ENCODE data around the gene FKBP8. TPM values are rescaled to one million over a fixed set of nuclear protein-coding genes. Genes with fewer than 3 reads are reported as not detected.

FKBP8 gene
- total RNA-seq, 1 donor from 2014 or later, result 246 TPM

DNA sequence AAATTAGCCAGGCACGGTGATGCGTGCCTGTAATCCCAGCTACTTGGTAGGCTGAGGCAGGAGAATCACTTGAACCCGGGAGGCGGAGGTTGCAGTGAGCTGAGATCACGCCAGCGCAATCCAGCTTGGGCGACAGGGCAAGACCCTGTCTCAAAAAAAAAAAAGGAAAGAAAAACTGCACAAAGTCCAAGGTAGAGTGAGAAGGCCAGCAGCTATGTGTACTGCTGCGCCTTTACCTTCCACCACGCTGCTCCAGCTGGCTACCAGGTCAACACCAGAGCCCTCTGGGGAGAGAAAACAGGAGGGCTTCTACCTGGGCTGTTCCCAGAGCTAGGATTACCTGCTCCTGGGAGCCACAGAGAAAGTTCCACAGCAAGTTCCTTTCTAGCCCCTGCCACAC lies 24.7 kb downstream of the FKBP8 start:
- no peaks in the 10 kb centered on the region for H3K9me3 ChIP-seq (ENCODE audit: insufficient read depth, low read depth, low read length)
- Mint-ChIP-seq H3K27me3 (ENCODE audit: low read depth, unreplicated experiment) (no peaks in the 10 kb centered on the region), H3K27ac (ENCODE audit: unreplicated experiment) (no peak overlapping the region), H3K9me3 (ENCODE audit: unreplicated experiment) (no peaks in the 10 kb centered on the region), H3K4me3 (ENCODE audit: unreplicated experiment) (no peak overlapping the region), H3K36me3 (ENCODE audit: low read depth, unreplicated experiment) (peaks cover 2% of the 10 kb centered on the region), H3K4me1 (ENCODE audit: low read depth, unreplicated experiment) (peaks cover 18% of the 10 kb centered on the region)
- peaks cover 79% of the 10 kb centered on the region for H3K79me2 ChIP-seq (ENCODE audit: insufficient read depth, low read length)
- H3K27ac ChIP-seq (ENCODE audit: low read depth, low read length), result no peak overlapping the region
- no peak overlapping the region for H2AFZ ChIP-seq (ENCODE audit: low read depth, low read length)
- TF ChIP-seq EZH2 (IDR thresholded peaks at IDR 0.05; ENCODE audit: insufficient read depth, low read length), result no peak
- TF ChIP-seq, protein P1, sequence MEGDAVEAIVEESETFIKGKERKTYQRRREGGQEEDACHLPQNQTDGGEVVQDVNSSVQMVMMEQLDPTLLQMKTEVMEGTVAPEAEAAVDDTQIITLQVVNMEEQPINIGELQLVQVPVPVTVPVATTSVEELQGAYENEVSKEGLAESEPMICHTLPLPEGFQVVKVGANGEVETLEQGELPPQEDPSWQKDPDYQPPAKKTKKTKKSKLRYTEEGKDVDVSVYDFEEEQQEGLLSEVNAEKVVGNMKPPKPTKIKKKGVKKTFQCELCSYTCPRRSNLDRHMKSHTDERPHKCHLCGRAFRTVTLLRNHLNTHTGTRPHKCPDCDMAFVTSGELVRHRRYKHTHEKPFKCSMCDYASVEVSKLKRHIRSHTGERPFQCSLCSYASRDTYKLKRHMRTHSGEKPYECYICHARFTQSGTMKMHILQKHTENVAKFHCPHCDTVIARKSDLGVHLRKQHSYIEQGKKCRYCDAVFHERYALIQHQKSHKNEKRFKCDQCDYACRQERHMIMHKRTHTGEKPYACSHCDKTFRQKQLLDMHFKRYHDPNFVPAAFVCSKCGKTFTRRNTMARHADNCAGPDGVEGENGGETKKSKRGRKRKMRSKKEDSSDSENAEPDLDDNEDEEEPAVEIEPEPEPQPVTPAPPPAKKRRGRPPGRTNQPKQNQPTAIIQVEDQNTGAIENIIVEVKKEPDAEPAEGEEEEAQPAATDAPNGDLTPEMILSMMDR (IDR thresholded peaks at IDR 0.05; ENCODE audit: insufficient read depth, low read depth, low read length), result no peak
- H4K20me1 ChIP-seq (ENCODE audit: insufficient read depth, low read length), result peaks cover 68% of the 10 kb centered on the region
- no peak overlapping the region for H3K9ac ChIP-seq (ENCODE audit: low read length)
- H3K4me3 ChIP-seq (ENCODE audit: insufficient read depth, low read depth, low read length), result no peak overlapping the region
- FAIRE-seq (no peak), DNase-seq (ENCODE audit: low read depth) (no peak)
- H3K4me2 ChIP-seq (ENCODE audit: low read length), result no peak overlapping the region
- no peaks in the 10 kb centered on the region for H3K36me3 ChIP-seq (ENCODE audit: insufficient read depth, low read length)
- peaks cover 26% of the 10 kb centered on the region for H3K4me1 ChIP-seq (ENCODE audit: insufficient read depth, low read length)
- H3K27me3 ChIP-seq (ENCODE audit: insufficient read depth, low read length), result no peaks in the 10 kb centered on the region

DNA sequence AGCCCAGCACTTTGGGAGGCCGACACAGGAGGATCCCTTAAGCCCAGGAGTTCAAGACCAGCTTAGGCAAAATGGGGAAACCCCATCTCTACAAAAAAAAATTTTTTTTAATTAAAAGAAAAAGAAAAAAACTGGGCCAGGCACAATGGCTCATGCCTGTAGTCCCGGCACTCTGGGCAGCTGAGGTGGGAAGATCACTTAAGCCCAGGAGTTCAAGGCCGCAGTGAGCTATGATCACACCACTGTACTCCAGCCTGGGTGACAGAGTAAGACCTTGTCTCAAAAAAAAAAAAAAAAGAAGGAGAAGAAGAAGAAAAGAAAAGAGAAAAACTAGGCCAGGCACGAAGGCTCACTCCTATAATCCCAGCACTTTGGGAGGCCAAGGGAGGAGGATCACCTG lies 25.8 kb downstream of the FKBP8 start:
- Mint-ChIP-seq H3K27me3 (ENCODE audit: low read depth, unreplicated experiment) (no peaks in the 10 kb centered on the region), H3K27ac (ENCODE audit: unreplicated experiment) (no peak overlapping the region), H3K4me3 (ENCODE audit: unreplicated experiment) (no peak overlapping the region), H3K4me1 (ENCODE audit: low read depth, unreplicated experiment) (peaks cover 21% of the 10 kb centered on the region), H3K9me3 (ENCODE audit: unreplicated experiment) (no peaks in the 10 kb centered on the region), H3K36me3 (ENCODE audit: low read depth, unreplicated experiment) (peaks cover 3% of the 10 kb centered on the region)
- no peak overlapping the region for H3K4me2 ChIP-seq (ENCODE audit: low read length)
- H2AFZ ChIP-seq (ENCODE audit: low read depth, low read length), result no peak overlapping the region
- H3K9me3 ChIP-seq (ENCODE audit: insufficient read depth, low read depth, low read length), result no peaks in the 10 kb centered on the region
- no peak for FAIRE-seq
- no peak overlapping the region for H3K9ac ChIP-seq (ENCODE audit: low read length)
- no peak for TF ChIP-seq EZH2 (IDR thresholded peaks at IDR 0.05; ENCODE audit: insufficient read depth, low read length)
- TF ChIP-seq, protein P1 (IDR thresholded peaks at IDR 0.05; ENCODE audit: insufficient read depth, low read depth, low read length), result no peak
- peaks cover 88% of the 10 kb centered on the region for H3K79me2 ChIP-seq (ENCODE audit: insufficient read depth, low read length)
- no peak overlapping the region for H3K27ac ChIP-seq (ENCODE audit: low read depth, low read length)
- H4K20me1 ChIP-seq (ENCODE audit: insufficient read depth, low read length), result peaks cover 79% of the 10 kb centered on the region
- no peak overlapping the region for H3K4me3 ChIP-seq (ENCODE audit: insufficient read depth, low read depth, low read length)
- peaks cover 26% of the 10 kb centered on the region for H3K4me1 ChIP-seq (ENCODE audit: insufficient read depth, low read length)
- no peaks in the 10 kb centered on the region for H3K36me3 ChIP-seq (ENCODE audit: insufficient read depth, low read length)
- DNase-seq (ENCODE audit: low read depth), result no peak
- no peaks in the 10 kb centered on the region for H3K27me3 ChIP-seq (ENCODE audit: insufficient read depth, low read length)

DNA sequence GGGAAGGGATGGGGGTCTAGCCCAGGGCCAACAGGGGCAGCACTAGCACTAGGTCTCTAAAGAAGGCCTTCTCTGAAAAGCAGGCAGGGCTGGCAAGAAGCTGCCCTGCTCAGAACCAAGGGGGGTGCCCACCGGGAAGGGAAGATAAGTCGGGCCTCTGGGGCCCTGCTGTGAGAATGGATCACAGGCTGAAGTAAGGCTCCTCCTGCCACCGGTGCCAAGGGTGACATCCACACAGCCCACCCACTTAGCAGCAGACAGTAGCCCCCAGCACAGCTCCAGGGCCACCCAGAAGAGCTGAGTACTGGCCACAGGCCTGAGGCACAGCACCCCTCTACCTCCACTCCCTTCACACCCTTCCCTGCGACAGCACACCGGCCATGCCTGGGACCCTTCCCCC lies 27.4 kb downstream of the FKBP8 start:
- H3K79me2 ChIP-seq (ENCODE audit: insufficient read depth, low read length), result peaks cover 92% of the 10 kb centered on the region
- peaks cover 3% of the 10 kb centered on the region for H3K36me3 Mint-ChIP-seq (ENCODE audit: low read depth, unreplicated experiment)
- no peak for TF ChIP-seq EZH2 (IDR thresholded peaks at IDR 0.05; ENCODE audit: insufficient read depth, low read length)
- TF ChIP-seq, protein P1 (IDR thresholded peaks at IDR 0.05; ENCODE audit: insufficient read depth, low read depth, low read length), result no peak
- H3K27ac ChIP-seq (ENCODE audit: low read depth, low read length), result no peak overlapping the region
- H3K4me1 ChIP-seq (ENCODE audit: insufficient read depth, low read length), result peaks cover 26% of the 10 kb centered on the region
- H3K36me3 ChIP-seq (ENCODE audit: insufficient read depth, low read length), result no peaks in the 10 kb centered on the region
- no peaks in the 10 kb centered on the region for H3K9me3 ChIP-seq (ENCODE audit: insufficient read depth, low read depth, low read length)
- no peak overlapping the region for H3K4me3 ChIP-seq (ENCODE audit: insufficient read depth, low read depth, low read length)
- no peak overlapping the region for H3K9ac ChIP-seq (ENCODE audit: low read length)
- FAIRE-seq (no peak), DNase-seq (ENCODE audit: low read depth) (no peak)
- H4K20me1 ChIP-seq (ENCODE audit: insufficient read depth, low read length), result peaks cover 91% of the 10 kb centered on the region
- no peak overlapping the region for H3K4me3 Mint-ChIP-seq (ENCODE audit: unreplicated experiment)
- no peak overlapping the region for H3K27ac Mint-ChIP-seq (ENCODE audit: unreplicated experiment)
- H2AFZ ChIP-seq (ENCODE audit: low read depth, low read length), result no peak overlapping the region
- H3K4me1 Mint-ChIP-seq (ENCODE audit: low read depth, unreplicated experiment), result peaks cover 21% of the 10 kb centered on the region
- H3K27me3 Mint-ChIP-seq (ENCODE audit: low read depth, unreplicated experiment), result no peaks in the 10 kb centered on the region
- no peaks in the 10 kb centered on the region for H3K27me3 ChIP-seq (ENCODE audit: insufficient read depth, low read length)
- H3K9me3 Mint-ChIP-seq (ENCODE audit: unreplicated experiment), result no peaks in the 10 kb centered on the region
- no peak overlapping the region for H3K4me2 ChIP-seq (ENCODE audit: low read length)
